Gastroesophageal sphincter (tissue), 4 donors: Measurements from ENCODE around the gene C1QTNF8. TPM values are rescaled to one million over a fixed set of nuclear protein-coding genes. Genes with fewer than 3 reads are reported as not detected.

Experiments used
- ATAC-seq: fragments of 150-250 bp; one replicate; pipeline ENCODE4 v1.9.1; 2016; ENCODE audit warnings: mild to moderate bottlenecking, moderate library complexity
- H3K27ac ChIP-seq, 4 donors: fragments of 200-600 bp; sonication (generic) in 3 of 4; 1 replicate in 3 of 4; 2 replicates in 1 of 4; pipeline ENCODE4 v1.5.1; 2016 to 2019
- H3K27me3 ChIP-seq: fragments of 200-600 bp; sonication (generic); one replicate; pipeline ENCODE4 v1.5.1; 2019
- H3K36me3 ChIP-seq, 2 donors: fragments of 200-600 bp; sonication (generic); one replicate each; pipeline ENCODE4 v1.5.1; 2019; ENCODE audit warnings: control low read depth in 1 of 2
- H3K4me1 ChIP-seq, 3 donors: fragments of 200-600 bp; sonication (generic); 1 replicate in 2 of 3; 2 replicates in 1 of 3; pipeline ENCODE4 v1.5.1; 2016 to 2019; ENCODE audit warnings: control low read depth in 2 of 3
- H3K4me3 ChIP-seq, 2 donors: fragments of 200-600 bp; sonication (generic); one replicate each; pipeline ENCODE4 v1.5.1; 2019; ENCODE audit warnings: mild to moderate bottlenecking in 1 of 2, moderate library complexity in 1 of 2
- H3K9me3 ChIP-seq, 3 donors: fragments of 200-600 bp; sonication (generic); one replicate each; pipeline ENCODE4 v1.5.1; 2017 to 2019; ENCODE audit warnings: control low read depth in 2 of 3
- EP300 ChIP-seq: sonication (generic); formaldehyde crosslinking; IDR thresholded peaks from one replicate; pipeline ENCODE4 v1.6.1; 2017; ENCODE audit warnings: antibody characterized with exemption, mild to moderate bottlenecking
- POLR2A ChIP-seq, 2 donors: fragments of 450-650 bp; IDR thresholded peaks; one replicate each; pipeline ENCODE4 v1.6.1; 2017; ENCODE audit warnings: antibody characterized with exemption in 2 of 2, mild to moderate bottlenecking in 2 of 2, moderate library complexity in 1 of 2
- POLR2AphosphoS5 ChIP-seq: sonication (generic); formaldehyde crosslinking; IDR thresholded peaks from one replicate; pipeline ENCODE4 v1.6.1; 2017; ENCODE audit warnings: antibody characterized with exemption
- WGBS, 2 donors: methylation state at CpG; one replicate each; pipeline ENCODE4 v1.1.5; 2018; ENCODE audit warnings: low coverage in 1 of 2; 5-methylcytosine and 5-hydroxymethylcytosine counted together
- total RNA-seq, 4 donors: library from RNA; depleted of rRNA; stranded (reverse); fragments of >200 nt; gene quantifications; one replicate each; pipeline ENCODE4 v1.1.0, GENCODE V29; 2016
- TF ChIP-seq, protein P1 (sequence below), 4 experiments: fragments of 200-600 bp in 2 of 4; fragments of 450-650 bp in 2 of 4; sonication (generic) in 1 of 4; IDR thresholded peaks; one replicate each; pipeline ENCODE4 v1.5.1; 2017 to 2019; ENCODE audit warnings: antibody characterized with exemption in 4 of 4, mild to moderate bottlenecking in 2 of 4, moderate library complexity in 2 of 4

C1QTNF8 gene
- total RNA-seq, 4 donors from 2014 or later, result not detected

- H3K9me3 ChIP-seq, result no peaks in the 10 kb centered on the region
- no peaks in the 10 kb centered on the region for H3K36me3 ChIP-seq
- ATAC-seq, result no peak
- no peak overlapping the region for H3K27ac ChIP-seq
- TF ChIP-seq POLR2AphosphoS5 (no peak), EP300 (no peak), POLR2A (IDR thresholded peaks at IDR 0.05) (no peak)
- TF ChIP-seq, protein P1, sequence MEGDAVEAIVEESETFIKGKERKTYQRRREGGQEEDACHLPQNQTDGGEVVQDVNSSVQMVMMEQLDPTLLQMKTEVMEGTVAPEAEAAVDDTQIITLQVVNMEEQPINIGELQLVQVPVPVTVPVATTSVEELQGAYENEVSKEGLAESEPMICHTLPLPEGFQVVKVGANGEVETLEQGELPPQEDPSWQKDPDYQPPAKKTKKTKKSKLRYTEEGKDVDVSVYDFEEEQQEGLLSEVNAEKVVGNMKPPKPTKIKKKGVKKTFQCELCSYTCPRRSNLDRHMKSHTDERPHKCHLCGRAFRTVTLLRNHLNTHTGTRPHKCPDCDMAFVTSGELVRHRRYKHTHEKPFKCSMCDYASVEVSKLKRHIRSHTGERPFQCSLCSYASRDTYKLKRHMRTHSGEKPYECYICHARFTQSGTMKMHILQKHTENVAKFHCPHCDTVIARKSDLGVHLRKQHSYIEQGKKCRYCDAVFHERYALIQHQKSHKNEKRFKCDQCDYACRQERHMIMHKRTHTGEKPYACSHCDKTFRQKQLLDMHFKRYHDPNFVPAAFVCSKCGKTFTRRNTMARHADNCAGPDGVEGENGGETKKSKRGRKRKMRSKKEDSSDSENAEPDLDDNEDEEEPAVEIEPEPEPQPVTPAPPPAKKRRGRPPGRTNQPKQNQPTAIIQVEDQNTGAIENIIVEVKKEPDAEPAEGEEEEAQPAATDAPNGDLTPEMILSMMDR (IDR thresholded peaks at IDR 0.05), result no peak
- peaks cover 0 to 33% (median 8%) of the 10 kb centered on the region in 3 donors for H3K4me1 ChIP-seq
- no peak overlapping the region for H3K4me3 ChIP-seq
- WGBS, 2 donors, result 92 to 99% methylated on average over 5 to 15 of the region's 27 CpGs
- H3K27me3 ChIP-seq, result peaks cover 63% of the 10 kb centered on the region
These were observed 4.0 kb downstream of the C1QTNF8 start for GRCh38 chr16:1091992-1092552.

DNA sequence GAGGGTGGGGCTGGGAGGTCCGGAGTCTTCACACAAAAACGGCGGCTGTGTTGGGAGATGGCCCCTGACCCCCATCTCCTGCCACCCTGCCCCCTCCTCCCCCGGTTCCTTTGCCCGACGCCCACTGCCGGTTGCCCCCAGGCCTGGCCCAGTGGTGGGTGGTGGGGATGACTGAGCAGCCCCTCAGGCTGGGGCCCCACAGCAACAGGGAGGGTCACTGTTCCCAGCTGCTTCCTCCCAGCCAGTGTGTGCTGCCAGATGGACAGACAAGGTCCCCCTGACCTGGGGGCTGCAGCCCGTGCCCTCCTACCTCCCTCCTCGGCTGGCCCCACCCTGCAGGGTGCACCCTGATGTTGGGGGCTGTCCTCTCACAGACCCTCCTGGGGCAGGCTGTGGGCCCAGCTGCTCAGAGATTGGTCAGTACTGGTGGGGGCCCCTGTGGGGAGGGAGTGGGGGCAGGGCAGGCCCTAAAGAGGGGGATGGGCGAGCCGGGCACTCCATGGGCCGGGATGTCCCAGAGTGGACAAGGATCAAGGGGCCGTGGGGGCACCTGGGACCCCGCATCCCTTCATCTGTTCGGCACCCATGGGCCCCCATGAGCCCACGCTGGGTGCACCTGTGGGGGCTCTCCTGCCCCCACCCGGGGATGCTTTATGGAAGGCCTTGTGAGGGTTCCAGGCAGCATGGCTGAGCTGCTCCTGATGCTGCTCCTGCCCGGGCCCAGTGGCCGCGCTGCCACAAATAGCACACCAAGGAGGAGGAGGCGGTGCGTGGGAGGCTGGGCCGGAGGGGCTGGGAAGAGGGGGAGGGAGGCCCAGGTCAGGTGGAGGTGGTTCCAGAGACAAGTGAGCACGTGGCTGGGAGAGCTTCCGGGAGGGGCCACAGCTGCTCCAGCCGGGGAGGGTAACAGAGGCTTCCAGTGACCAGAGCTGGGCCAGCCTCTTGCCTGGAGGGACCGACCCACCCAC, 5.1 kb downstream of the C1QTNF8 start:
- Histone ChIP-seq H3K27ac (no peak overlapping the region), H3K4me3 (no peak overlapping the region), H3K36me3 (no peaks in the 10 kb centered on the region), H3K4me1 (peaks cover 0 to 25% (median 8%) of the 10 kb centered on the region in 3 donors), H3K27me3 (peaks cover 64% of the 10 kb centered on the region), H3K9me3 (peaks cover 0 to 5% (median 0%) of the 10 kb centered on the region in 3 donors)
- TF ChIP-seq, protein P1 (IDR thresholded peaks at IDR 0.05), result no peak
- no peak for TF ChIP-seq POLR2AphosphoS5
- no peak for TF ChIP-seq EP300
- TF ChIP-seq POLR2A (IDR thresholded peaks at IDR 0.05), result no peak
- no peak for ATAC-seq
- no CpG with 5 or more reads among the region's 27 CpGs for WGBS, 2 donors

DNA sequence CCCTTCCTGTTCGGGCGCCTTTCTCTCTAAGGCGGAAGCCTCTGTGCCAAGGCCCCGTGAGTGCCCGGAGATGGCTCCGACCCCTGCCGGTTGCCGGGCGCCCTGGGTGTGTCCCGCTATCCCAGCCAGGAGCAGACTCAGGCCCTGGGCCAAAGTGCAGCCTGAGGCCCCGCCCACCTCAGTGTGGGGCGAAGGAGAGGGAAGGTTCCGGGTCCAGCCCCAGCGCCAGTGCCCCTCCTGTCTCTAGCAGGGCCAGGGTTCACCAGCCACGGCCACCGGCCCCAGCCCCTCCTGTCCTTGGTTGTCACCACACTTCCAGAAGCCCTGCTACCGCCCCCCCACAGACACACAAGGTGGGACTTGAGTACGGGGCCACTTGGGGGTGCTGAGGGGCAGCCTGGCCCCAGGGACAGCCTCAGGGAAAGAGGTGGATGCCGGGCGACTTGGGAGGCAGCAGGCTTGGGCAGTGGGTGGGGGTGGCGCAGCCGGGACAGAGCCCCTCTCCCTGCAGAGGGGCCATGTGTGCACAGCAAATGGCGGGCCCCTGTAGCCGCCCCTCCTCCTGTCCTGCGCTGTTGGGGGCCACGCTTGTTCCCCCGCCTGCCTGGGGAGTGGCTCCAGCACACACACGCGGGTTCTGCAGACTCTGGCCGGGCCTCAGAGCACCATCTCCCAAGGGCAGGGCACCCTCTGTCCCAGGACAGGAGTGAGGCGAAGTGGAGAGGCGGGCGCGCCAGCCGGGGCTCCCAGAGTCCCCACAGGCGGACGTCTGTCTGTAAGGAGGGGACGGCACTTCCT, 6.0 kb downstream of the C1QTNF8 start:
- H3K27me3 ChIP-seq, result peaks cover 72% of the 10 kb centered on the region
- 20% methylated on average over 1 of the region's 38 CpGs; no CpG with 5 or more reads in 1 of the 2 donors for WGBS, 2 donors

DNA sequence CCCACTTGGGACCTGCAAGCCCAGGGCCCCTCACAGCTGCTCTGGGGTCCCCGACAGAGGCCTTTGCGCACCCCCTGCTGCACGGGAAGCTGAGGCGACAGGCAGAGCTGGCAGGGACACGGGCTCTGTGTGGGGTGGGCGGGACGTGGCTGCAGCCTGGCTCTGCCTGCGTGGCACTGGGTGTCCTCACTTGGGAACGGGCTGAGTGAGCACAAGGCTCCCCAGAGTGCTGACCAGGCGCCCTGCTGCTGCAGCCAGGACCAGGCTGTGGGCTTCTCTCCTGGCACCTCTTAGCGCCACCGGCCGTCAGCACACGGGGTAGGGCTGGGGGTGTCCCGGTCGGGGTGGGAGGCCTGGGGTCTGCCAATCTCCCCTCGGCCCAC, 6.6 kb downstream of the C1QTNF8 start:
- TF ChIP-seq, protein P1 (IDR thresholded peaks at IDR 0.05), result no peak
- no peak for TF ChIP-seq POLR2A (IDR thresholded peaks at IDR 0.05)
- no peak for TF ChIP-seq POLR2AphosphoS5
- TF ChIP-seq EP300, result no peak
- peak; percentile 20 for ATAC-seq
- Histone ChIP-seq H3K36me3 (no peaks in the 10 kb centered on the region), H3K27me3 (peaks cover 78% of the 10 kb centered on the region), H3K27ac (no peak overlapping the region), H3K4me1 (peaks cover 0 to 25% (median 8%) of the 10 kb centered on the region in 3 donors), H3K9me3 (peaks cover 0 to 20% (median 0%) of the 10 kb centered on the region in 3 donors), H3K4me3 (peak overlapping the region in 1 of 2 donors; percentile 19)
- WGBS, 2 donors, result no CpG with 5 or more reads among the region's 17 CpGs

More for the DNA sequence above, 6.0 kb downstream of the C1QTNF8 start:
- Histone ChIP-seq H3K4me1 (peaks cover 0 to 25% (median 8%) of the 10 kb centered on the region in 3 donors), H3K9me3 (peaks cover 0 to 14% (median 0%) of the 10 kb centered on the region in 3 donors), H3K4me3 (peak overlapping the region in 1 of 2 donors; percentile 19), H3K36me3 (no peaks in the 10 kb centered on the region), H3K27ac (no peak overlapping the region)
- TF ChIP-seq POLR2AphosphoS5, result no peak
- no peak for TF ChIP-seq POLR2A (IDR thresholded peaks at IDR 0.05)
- TF ChIP-seq EP300, result no peak
- TF ChIP-seq, protein P1 (IDR thresholded peaks at IDR 0.05), result no peak
- peak; percentile 63 for ATAC-seq
